ENCODE results near the gene TUT4.
"Not testable (repeated sequence)": the region's sequence is repeated elsewhere in the genome, so short reads cannot be mapped to it uniquely, and the experiment has no call there.

TUT4 gene

DNA sequence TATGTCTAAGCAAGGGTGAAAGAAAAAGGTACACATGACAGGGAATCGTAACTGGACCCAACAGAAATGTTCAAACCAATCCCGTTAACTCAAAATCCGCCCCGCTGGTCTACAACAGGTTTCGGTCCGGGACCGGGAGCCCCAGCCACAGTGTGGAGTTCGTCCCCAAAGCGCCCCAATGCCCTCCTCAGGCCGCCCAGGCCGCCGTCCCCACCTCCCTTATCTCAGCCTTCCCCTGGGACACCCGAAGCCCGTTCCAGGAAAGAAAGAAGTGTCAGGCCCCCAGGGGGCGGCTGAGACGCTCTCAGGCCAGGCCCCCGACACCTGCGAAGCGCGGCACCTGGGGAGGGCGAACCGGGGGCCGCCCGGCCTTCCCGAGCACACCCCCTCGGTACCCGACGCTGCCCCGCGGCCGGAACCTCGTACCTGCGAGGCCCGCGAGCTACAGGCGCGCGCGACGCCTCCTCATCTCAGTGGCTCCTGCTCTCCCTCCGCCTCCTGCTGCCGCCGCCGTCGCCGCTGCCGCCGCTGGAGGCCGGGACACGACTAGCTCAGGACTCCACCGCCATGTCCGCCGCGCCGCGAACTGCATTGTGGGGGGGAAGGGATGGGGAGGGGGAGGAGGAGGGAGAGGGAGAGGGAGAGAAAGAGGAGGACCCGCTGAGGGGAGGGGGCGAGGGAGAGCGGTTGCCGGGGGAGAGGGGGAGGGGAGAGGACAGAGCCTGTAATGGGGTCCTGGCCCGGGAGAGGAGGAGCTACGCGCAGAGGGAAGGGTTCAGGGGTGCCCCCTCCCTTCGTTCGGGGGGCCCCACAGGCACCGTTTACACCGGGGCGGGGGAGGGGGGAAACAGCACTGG, at the start of gene TUT4:
Gene TUT4 (minus strand): TSS at position 588 of the 857 bp plus-strand sequence. CDS start 26,812 bp downstream, outside the sequence.
- DNase-seq: peak; percentile 90

DNA sequence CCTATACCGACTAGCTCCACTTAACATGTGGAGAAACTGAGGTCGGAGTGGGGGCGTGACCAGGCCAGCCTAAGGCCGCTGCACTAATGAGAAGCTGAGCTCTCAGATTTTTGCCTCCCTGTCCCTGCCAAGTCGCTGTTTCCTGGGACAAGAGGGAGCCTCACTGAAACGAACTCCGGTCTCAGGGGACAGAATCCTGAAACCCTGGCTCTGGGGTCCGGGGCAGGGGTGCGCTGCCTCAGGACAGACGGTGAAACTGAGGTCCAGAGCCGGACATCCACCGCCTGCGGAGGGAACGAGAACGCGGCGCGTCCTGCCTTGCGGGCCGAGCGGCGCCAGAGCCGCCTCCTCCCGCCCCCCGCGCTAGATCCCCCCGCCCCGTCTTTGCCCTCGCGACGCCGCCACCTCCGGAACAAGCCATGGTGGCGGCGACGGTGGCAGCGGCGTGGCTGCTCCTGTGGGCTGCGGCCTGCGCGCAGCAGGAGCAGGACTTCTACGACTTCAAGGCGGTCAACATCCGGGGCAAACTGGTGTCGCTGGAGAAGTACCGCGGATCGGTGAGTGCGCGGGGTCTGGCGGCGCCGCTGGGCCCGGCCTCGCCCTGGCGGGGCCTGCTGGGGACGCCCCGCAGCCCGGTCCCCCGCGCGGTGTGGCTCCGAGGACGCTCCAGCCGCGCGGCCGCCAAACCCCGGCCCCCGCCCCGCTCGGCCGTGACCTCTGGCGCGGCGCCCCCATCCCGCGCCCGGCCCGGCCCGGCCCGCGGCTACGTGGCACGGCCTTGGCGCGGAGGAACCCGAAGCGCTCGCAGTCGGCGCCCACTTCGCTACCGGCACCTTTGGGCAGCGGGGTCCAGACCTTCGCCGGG, 49.3 kb upstream of the TUT4 start, which contains the start of gene GPX7:
Gene GPX7 (plus strand): TSS at position 381 of the 865 bp plus-strand sequence. CDS start 39 bp downstream, at position 420.
- peak; percentile 61 for DNase-seq

GRCh38 chr1:52601519-52601918, 48.6 kb upstream of the TUT4 start:
- DNase-seq: no peak

- no peak for DNase-seq
Measured at GRCh38 chr1:52600533-52601179, 47.8 kb upstream of the TUT4 start.

- no peak for DNase-seq
Measured at GRCh38 chr1:52599236-52599635, 46.3 kb upstream of the TUT4 start.

DNA sequence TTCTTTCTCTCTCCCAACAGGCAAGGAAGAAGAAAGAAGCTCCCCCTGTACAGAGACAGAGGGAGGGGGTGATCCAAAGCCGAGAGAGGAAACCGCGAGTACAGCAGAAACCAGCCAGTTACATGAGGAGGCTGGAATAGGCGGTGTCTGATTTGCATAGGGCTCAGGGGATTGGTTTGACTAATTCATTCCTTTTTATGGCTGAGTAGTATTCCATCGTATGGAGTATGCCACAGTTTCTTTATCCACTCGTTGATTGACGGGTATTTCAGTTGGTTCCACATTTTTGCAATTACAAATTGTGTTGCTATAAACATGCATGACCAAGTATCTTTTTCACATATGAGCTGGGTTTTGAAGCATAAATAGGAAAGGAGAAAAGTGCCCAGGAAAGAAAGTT, 45.8 kb upstream of the TUT4 start:
- DNase-seq: no peak

- no peak for DNase-seq
Measured at GRCh38 chr1:52597912-52598311, 45.0 kb upstream of the TUT4 start.

- no peak for DNase-seq
Measured at GRCh38 chr1:52595061-52595460, 42.2 kb upstream of the TUT4 start.

- DNase-seq: no peak
Measured at GRCh38 chr1:52593495-52593894, 40.6 kb upstream of the TUT4 start.

DNA sequence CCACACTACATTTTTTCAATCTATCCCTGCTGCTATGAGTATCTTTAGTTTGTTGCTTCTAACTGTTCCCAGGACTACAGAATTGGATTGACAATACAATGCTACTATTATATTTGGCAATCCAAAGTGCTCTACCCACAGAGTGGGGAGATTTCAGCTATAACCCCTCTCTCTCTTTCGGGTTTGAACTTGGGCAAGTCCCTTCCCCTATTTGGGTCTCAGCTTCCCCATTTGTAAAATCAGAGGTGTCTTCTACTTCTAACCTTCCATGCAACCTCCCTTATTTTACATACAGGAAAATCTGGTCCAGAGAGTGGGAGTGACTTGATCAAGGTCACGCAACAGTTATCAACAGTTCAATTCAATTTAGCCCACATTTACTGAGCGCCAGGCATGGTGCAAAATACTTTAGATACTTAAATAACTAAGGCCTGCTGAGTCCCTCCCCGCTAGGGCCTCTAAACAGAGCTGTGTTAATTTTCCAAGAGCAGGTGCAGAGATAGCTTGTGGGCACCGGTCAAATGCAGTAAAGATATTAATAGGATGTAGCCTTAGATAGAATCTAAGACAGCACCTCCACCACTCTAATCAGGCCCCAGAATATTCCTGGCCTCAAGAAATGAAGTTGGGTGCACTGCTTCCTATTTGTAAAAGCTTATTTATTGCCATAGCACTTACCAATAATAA, 39.9 kb upstream of the TUT4 start:
- no peak for DNase-seq

- DNase-seq: peak; percentile 32
Measured at GRCh38 chr1:52590266-52590665, 37.4 kb upstream of the TUT4 start.

GRCh38 chr1:52588535-52588934, 35.6 kb upstream of the TUT4 start:
- DNase-seq: no peak

- no peak for DNase-seq
Measured at GRCh38 chr1:52588027-52588426, 35.1 kb upstream of the TUT4 start.

- DNase-seq: no peak
Measured at GRCh38 chr1:52585474-52585873, 32.6 kb upstream of the TUT4 start.

- DNase-seq: no peak
Measured at GRCh38 chr1:52582116-52582696, 29.3 kb upstream of the TUT4 start.

DNA sequence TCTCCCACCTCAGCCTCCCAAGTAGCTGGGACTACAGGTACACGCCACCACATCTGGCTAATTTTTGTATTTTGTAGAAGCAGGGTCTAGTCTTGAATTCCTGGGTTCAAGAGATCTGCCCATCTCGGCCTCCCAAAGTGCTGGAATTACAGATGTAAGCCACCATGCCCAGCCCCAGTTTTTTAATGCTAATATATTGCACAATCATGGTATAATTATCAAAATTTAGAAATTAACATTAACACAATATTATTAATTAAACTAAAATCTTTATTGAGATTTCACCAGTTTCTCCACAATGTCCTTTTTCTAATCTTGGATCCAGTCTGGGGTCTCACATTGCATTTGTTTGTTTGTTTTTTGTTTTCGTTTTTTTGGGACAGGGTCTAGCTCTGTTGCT, 27.4 kb upstream of the TUT4 start:
- DNase-seq: no peak

DNA sequence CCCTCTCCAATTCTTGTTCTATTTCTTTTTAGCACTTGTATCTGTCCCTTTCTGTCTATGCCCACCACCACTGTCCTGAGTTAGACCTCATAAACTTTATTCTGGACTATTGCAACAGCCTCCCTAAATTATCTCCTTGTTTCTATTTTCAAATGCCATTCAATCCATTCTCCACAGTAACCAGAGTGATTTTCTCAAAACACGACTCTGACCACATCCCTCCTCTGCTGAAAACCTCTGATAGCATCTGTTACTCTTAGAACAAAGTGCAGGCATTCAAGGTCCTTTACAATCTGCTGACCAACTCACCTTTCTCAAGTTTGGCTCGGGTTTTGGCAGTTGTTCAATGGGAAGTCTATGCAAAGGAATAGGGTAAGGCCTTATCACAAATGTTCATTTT, 26.5 kb upstream of the TUT4 start:
- DNase-seq: no peak

- not testable (repeated sequence) for DNase-seq
Measured at GRCh38 chr1:52578066-52578465, 25.2 kb upstream of the TUT4 start.

DNA sequence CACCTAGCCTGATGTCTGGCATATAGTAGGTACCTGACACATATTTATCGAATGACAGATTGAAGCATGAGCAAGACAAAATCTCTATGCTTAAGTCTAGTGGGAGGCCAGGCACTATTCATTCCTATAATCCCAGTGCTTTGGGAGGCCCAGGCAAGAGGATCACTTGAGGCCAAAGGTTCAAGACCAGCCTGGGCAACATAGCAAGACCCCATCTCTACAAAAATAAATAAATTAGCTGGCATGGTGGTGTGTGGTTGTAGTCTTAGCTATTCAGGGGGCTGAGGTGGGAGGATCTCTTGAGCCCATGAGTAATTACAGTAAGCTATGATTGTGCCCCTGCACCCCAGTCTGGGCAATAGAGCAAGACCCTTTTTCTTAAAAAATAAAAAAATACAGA, 23.2 kb upstream of the TUT4 start:
- DNase-seq: no peak

DNA sequence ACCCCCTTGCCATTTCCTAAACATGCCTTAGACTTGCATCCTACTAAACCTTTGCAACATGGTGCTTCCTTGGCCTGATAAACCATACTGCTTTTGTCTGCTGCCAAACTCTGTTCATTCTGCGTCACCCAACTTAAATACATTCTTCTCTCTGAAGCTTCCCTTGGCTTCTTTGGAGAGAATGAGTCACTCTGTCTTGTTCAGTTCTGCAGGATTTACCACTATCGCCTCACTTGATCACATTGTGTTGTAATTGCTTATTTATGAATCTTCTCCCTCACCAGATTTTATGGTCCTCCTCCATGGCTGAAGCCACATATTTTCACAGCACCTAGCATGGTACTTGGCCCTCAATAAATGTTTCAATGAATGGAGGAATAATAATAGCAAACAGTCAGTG, 21.7 kb upstream of the TUT4 start:
- no peak for DNase-seq

DNA sequence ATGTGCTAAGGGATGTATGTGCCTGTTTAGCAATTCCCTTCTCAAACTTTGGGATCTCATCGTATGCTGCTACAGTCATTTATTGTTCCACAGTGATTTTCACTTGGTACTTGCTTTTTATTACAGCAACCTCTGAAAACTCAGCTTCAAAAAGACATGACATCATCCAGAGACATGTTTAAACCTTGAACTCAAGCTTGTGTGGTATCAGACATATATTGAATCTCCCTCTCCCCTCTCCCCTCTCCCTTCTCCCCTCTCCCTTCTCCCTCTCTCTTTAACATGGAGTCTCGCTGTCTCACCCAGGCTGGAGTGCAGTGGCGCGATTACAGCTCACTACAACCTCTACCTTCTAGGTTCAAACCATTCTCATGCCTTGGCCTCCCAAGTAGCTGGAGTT, 19.5 kb upstream of the TUT4 start:
- no peak for DNase-seq

DNA sequence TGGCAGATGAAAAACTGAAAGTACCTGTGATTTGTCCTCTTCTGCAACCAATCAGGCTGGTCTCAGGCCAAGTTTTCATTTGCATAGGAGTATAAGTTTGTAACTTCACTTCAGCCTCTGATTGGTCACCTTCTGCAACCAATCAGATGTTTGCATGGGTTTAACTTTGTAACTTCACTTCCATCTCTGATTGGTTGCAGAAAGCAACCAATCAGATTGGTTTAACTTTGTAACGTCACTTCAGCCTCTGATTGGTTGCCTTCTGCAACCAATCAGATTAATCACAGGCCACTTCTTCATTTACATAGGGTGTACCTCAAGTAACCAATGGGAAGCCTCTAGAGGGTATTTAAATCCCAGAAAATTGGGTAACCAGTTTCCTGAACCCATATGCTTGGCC, 18.9 kb upstream of the TUT4 start:
- no peak for DNase-seq

Data from NCI-H1105 (cell line).